ENCODE data around the gene FAM168A.

FAM168A gene

GRCh38 chr11:73398132-73398526 is 199.8 kb downstream of the FAM168A start:
- DNase-seq: no peak

GRCh38 chr11:73397468-73398131 is 200.3 kb downstream of the FAM168A start:
- DNase-seq: no peak

- no peak for DNase-seq
These were observed 200.9 kb downstream of the FAM168A start for GRCh38 chr11:73396985-73397384.

- no peak for DNase-seq
These were observed 201.5 kb downstream of the FAM168A start for GRCh38 chr11:73396251-73396930.

GRCh38 chr11:73395297-73396208 is 202.4 kb downstream of the FAM168A start:
- no peak for DNase-seq

GRCh38 chr11:73394416-73395296 is 203.3 kb downstream of the FAM168A start:
- DNase-seq: no peak

GRCh38 chr11:73393479-73394415 is 204.2 kb downstream of the FAM168A start:
- peak; percentile 53 for DNase-seq

GRCh38 chr11:73393011-73393380 is 204.9 kb downstream of the FAM168A start:
- no peak for DNase-seq

- DNase-seq: no peak
These were observed 205.6 kb downstream of the FAM168A start for GRCh38 chr11:73392108-73393010.

GRCh38 chr11:73391665-73392064 is 206.2 kb downstream of the FAM168A start:
- no peak for DNase-seq

- no peak for DNase-seq
These were observed 207.0 kb downstream of the FAM168A start for GRCh38 chr11:73390601-73391565.

- no peak for DNase-seq
These were observed 208.0 kb downstream of the FAM168A start for GRCh38 chr11:73389916-73390315.

- no peak for DNase-seq
These were observed 208.8 kb downstream of the FAM168A start for GRCh38 chr11:73389134-73389525.

GRCh38 chr11:73388265-73389133 is 209.4 kb downstream of the FAM168A start:
- DNase-seq: no peak

GRCh38 chr11:73387594-73388264 is 210.2 kb downstream of the FAM168A start:
- DNase-seq: no peak

- no peak for DNase-seq
These were observed 211.4 kb downstream of the FAM168A start for GRCh38 chr11:73386546-73386945.

- no peak for DNase-seq
These were observed 211.9 kb downstream of the FAM168A start for GRCh38 chr11:73386016-73386415.
